Fibroblast of upper back skin (primary cell): ENCODE measurements around the gene OIP5.
"Not testable (repeated sequence)": the region's sequence is repeated elsewhere in the genome, so short reads cannot be mapped to it uniquely, and the experiment has no call there.

ENCODE experiments used
- DNase-seq: peaks from one replicate; pipeline ENCODE4 v3.0.0-alpha.2; 2013

Gene OIP5

DNA sequence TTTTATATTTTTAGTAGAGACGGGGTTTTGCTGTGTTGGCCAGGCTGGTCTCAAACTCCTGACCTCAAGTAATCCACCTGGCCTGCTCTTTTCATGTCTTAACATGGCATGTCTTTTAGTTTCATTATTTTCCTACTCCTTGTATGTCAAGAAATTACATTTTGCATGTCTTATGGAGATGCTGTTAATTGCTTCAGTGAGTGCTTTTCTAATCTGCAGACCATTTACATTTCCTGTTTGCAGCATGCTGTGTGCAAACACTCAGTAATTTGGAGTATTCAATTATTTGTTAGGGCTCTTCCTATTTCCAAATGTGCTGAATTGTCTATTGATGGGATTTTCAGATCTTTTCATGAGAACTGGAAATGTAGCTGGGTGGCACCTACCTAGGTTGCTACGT lies 31.3 kb downstream of the OIP5 start:
- not testable (repeated sequence) for DNase-seq

DNA sequence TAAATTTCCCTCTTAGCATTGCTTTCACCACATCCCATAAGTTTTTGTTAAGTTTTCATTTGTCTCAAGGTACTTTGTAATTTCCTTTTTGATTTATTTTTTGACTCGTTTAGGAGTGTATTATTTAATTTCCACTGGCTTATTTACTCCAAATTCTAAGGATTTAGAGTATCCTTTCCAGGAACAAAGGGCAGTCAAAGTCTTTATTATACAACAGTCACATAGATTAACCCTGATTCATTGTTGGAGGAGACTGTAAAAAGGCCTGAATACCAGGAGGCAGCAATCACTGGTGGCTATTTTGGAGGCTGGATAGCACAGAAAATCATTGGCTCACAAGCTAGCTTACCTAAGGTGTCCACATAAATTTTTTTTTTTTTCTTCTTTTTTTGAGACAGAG lies 39.9 kb downstream of the OIP5 start:
- DNase-seq, result no peak

GRCh38 chr15:41291065-41291631 lies 41.2 kb downstream of the OIP5 start:
- DNase-seq, result no peak

DNA sequence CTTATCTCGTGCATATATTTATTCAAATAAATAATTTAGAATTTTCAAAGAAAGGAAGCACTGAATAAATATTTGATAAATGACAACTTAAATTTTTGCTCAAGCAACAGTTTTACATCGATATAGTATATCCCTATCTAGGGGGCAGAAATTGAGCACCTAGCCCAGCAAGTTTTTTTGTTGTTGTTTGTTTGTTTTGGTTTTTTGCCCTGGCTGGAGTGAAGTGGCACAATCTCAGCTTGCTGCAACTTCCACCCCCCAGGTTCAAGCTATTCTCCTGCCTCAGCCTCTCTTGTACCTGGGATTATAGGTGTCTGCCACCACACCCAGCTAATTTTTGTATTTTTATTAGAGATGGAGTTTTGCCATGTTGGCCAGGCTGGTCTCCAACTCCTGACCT lies 42.4 kb downstream of the OIP5 start:
- no peak for DNase-seq

GRCh38 chr15:41288464-41288863 lies 43.9 kb downstream of the OIP5 start:
- DNase-seq, result no peak

GRCh38 chr15:41286665-41287333 lies 45.6 kb downstream of the OIP5 start:
- DNase-seq, result no peak

DNA sequence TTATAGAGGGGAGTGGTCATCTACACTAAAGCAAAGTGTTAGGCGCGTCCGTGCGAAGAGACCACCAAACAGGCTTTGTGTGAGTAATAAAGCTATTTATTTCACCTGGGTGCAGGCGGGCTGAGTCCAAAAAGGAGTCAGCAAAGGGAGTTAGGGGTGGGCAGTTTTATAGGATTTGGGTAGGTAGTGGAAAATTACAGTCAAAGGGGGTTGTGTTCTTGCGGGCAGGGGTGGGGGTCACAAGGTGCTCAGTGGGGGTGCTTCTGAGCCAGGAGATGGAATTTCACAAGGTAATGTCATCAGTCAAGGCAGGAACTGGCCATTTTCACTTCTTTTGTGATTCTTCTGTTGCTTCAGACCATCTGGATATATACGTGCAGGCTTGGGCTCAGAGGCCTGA lies 47.1 kb downstream of the OIP5 start:
- no peak for DNase-seq

DNA sequence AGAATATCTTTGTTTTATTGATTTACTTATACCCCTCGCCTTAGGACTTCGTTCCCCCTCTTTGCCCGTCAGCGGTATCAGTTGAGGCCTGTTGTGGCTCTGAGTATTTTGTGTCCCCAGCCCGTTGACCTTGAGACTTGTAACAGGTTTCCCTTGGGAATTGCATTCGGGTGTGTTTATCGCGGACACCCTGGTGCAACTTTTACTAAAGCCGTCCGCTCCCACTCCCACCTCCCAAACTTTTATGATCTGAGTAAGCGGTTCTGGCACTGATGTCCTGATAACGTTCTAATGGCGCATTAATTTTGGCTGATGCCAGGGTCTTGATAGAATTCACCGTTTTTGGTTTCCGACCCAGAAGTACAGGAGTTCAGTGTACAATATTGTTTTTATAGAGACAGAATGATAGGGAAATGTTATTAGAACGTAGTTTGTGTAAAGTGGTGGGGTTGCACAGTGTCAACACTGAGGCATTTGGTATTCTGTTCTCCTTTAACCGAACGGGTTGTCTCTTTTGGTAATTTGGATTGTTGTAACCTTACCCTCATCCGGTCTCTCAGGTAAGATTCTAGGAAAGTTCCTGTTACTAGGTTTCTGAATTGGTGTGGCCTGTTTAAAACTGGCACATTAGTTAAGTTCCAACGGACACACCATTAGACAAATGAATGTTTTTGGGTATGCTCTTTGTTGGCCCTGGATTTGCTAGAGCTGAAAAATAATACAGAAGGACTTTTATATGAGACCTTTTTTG lies 47.8 kb downstream of the OIP5 start:
- DNase-seq, result peak; percentile 19

GRCh38 chr15:41283653-41284426 lies 48.6 kb downstream of the OIP5 start:
- peak; percentile 100 for DNase-seq

GRCh38 chr15:41282980-41283652 lies 49.3 kb downstream of the OIP5 start:
- not testable (repeated sequence) for DNase-seq

DNA sequence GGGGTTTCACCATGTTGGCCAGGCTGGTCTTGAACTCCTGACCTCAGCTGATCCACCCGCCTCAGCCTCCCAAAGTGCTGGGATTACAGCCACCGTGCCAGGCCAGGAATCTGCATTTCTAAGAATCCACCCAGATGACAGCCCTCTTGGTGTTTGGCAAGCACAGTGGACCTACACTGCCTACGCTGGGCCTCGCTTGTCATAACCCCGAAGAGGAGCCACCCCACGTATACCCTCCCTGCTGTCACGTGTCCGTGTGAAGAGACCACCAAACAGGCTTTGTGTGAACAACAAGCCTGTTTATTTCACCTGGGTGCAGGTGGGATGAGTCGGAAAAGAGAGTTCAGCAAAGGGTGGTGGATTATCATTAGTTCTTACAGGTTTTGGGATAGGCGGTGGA lies 50.0 kb downstream of the OIP5 start:
- DNase-seq, result not testable (repeated sequence)

GRCh38 chr15:41281236-41281635 lies 51.2 kb downstream of the OIP5 start:
- DNase-seq, result peak; percentile 91

DNA sequence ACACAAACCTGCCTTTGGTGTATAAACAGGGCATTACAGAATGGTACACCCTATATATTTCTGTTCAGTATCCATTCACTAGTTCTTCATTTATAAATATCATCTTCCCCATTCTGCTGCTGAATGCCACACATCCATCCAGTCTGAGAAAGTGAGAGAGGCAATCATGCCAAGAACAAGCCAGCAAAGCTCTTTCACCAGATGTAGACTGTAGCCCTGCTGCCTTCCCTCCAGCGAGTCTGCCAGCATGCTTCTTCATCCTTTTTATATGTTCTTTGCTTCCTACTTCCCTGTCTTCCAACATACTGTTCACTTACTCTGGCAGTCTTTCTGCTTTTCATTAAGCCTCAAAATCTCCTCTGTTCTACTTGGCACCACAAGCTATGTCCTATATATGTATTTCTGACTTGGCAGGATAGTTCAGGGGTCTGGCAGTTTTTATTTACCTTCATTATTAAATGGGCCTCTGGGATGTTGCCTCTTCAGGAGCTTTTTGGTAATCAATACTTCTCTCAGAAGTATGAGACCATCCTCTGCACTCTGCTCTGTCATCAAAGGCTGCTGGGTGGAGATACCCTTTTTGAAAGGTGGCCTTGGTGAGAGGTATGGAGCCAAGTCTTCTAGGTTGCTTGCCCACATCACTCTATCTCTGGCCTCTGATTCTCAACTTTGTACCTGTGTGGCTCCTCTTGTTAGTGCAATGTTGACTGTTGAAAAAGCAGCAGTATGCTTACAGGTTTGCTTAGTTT lies 52.7 kb downstream of the OIP5 start:
- no peak for DNase-seq

DNA sequence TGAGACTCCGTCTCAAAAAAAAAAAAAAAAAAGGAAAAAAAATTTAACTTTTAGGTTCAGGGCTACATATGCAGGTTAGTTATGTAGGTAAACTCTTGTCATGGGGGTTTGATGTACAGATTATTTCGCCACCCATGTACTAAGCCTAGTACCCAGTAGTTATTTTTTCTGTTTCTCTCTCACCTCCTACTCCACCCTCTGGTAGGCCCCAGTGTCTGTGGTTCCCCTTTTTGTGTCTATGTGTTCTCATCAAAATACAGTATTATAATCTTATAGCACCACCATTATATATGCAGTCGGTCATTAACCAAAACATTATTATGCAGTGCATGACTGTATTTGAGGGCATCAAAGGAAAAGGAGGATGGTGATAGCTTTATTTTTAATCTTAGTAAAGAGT lies 54.1 kb downstream of the OIP5 start:
- DNase-seq, result no peak

DNA sequence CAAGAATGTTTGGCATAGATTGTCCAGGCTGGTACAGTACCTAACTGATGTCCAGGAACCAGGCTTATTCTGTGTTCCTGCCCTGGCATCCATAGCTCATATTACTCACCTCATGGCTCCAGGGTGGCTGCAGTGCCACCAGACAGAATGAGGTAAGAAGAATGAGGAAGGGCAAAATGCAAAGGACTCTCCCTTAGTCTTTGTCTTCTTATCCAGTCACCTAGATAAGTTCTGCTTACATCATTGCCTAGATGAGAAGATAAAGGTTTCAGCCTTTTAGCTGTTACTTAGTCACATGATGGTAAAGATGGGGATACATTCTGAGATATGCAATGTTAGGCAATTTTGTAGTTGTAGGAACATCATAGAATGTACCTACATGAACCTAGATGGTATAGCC lies 55.6 kb downstream of the OIP5 start:
- no peak for DNase-seq

DNA sequence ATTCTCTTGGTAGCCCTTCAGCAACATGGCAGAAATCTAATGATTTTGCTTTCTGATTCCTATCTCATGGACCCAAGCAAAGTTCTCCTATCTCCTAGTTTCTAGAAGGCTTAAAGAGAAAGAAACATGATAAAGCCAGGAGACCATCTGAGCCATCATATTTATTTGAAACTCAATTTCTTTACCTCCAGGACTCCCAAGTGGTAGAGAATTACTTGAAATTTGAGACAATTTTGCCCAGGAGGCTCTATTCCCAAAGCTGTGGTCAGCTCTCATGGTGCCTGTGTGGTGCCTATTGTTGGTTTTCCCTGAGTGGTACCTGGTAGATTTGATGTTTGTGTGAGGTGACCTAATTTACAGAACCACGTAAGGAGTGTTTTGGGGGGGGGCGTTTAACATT lies 62.5 kb downstream of the OIP5 start:
- DNase-seq, result no peak

- DNase-seq, result peak; percentile 17
Measured at GRCh38 chr15:41263891-41264351, 68.5 kb downstream of the OIP5 start.

- no peak for DNase-seq
Measured at GRCh38 chr15:41262571-41262970, 69.8 kb downstream of the OIP5 start.

DNA sequence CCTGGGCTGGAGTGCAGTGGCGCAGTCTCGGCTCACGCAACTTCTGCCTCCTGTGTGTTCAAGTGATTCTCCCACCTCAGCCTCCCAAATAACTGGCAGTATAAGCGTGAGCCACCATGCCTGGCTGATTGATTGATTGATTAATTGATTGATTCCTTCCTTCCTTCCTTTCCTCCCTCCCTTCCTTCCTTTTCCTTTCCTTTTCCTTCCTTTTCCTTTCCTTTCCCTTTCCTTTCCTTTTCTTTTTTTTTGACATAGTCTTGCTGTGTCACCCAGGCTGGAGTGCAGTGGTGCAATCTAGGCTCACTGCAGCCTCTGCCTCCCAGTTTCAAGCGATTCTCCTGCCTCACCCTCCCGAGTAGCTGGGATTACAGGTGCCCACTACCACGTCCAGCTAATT lies 71.5 kb downstream of the OIP5 start:
- not testable (repeated sequence) for DNase-seq

- no peak for DNase-seq
Measured at GRCh38 chr15:41259546-41260189, 72.7 kb downstream of the OIP5 start.
